8988T (cell line): ENCODE results near the gene RALGAPA1.
"Not testable (repeated sequence)": the region's sequence is repeated elsewhere in the genome, so short reads cannot be mapped to it uniquely, and the experiment has no call there.

ENCODE experiments used
- DNase-seq: peaks from one replicate; pipeline ENCODE4 v3.0.0; 2011

The RALGAPA1 gene

GRCh38 chr14:35821564-35822411, 12.7 kb upstream of the RALGAPA1 start:
- DNase-seq = peak; percentile 33

DNA sequence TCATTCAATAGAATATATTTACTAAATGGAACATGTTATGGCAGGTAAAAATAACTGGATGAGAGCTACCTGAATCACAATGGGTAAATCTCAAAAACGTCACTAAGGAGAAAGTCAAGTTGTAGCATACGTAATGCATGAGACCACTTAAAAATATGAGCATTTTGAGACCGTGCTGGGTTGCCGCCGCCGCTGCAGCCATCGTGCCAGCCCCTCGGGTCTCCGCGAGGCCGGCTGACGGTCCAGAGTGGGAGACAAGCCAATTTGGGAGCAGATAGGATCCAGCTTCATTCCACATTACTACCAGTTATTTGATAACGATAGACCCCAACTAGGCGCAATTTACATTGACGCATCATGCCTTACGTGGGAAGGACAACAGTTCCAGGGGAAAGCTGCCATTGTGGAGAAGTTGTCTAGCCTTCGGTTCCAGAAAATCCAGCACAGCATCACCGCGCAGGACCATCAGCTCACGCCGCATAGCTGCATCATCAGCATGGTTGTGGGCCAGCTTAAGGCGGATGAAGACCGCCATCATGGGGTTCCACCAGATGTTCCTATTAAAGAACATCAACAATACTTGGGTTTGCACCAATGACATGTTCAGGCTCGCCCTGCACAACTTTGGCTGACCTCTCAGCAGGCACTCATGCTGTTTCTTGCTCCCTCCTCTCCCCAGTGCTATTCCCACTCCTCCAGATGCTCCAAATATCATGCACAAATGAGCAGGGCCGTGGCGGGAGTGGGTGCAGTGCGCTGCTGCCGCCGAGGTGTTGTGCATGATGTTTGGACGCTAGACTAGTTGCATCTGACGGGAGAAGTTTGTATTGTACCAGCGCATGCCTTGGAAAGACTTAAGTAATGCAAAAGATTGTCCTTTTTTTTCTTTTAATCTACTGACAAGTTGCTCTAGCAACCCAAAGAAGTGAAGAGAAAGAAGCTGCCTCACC, 10.8 kb upstream of the RALGAPA1 start:
- no peak for DNase-seq

DNA sequence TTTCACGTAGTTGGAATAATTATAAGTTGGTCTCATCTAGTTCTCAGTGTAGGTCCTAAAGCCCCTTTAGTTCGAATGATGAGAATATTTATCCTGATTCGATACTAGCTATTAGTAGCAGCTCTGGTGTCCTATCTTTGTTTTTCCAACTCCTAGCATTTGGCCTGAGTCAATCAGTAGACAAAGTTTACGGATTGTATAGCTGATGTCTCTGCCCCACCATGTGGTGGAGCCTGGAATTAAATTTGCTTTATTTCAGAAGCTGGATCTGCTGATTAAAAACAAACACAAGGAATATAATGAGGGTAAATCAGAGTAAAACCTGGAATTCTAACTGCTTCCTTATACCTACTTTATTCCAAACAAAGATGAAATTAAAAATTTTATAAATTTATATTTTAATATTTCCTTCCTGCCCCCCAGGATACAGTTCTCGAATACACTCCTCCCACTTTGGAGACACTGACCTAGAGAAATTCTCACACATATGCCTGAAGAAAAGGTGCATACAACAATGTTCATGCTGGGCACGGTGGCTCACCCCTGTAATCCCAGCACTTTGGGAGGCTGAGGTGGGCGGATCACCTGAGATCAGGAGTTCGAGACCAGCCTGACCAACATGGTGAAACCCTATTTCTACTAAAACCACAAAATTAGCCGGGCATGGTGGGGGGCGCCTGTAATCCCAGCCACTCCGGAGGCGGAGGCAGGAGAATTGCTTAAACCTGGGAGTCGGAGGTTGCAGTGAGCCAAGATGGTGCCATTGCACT, 9.4 kb upstream of the RALGAPA1 start:
- DNase-seq = peak; percentile 33

DNA sequence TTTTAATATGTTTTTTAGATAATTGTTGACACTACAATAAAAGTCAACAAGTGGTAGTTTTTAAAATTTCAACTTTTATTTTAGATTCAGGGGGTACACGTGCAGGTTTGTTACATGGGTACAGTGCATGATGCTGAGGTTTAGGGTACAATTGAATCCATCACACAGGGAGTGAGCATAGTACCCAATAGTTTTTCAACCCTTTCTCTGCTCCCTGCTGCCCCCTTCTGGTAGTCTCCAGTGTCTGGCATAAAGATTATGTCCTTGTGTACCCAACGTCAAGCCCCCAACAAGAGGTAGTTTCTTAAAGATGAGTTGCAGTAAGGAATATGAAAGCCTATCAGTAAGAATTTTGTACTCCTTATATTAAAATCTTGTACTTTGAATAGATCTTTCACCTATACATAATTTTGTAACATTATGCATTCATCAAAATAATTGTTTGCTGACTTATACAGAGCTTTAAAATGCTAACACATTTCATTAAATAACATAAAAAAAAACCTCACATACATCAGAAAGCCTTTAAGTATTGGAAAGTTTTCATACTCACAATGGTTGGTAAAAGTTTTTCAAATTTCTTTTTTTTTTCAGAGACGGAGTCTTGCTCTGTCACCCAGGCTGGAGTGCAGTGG, 5.4 kb upstream of the RALGAPA1 start:
- DNase-seq = no peak

GRCh38 chr14:35810963-35811362, 1.9 kb upstream of the RALGAPA1 start:
- no peak for DNase-seq

DNA sequence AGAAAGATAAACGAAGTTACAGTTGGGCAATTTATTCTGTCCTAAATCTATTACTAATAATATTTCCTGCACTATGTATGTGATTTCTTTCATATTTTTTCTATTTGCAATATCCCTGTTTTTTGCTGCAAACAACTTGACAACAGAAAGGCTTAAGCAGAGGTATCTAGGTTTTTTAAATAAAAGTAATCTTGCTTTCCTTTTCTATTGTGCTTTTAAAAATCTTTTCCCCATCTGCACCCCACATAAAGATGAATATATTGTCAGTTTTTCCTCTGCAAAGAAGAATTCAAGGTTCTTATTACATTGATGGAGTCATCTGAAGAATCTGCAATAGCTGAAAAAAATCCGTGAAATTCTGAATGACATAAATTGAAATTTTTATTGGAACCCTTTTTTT, 502 bp upstream of the RALGAPA1 start:
- no peak for DNase-seq

DNA sequence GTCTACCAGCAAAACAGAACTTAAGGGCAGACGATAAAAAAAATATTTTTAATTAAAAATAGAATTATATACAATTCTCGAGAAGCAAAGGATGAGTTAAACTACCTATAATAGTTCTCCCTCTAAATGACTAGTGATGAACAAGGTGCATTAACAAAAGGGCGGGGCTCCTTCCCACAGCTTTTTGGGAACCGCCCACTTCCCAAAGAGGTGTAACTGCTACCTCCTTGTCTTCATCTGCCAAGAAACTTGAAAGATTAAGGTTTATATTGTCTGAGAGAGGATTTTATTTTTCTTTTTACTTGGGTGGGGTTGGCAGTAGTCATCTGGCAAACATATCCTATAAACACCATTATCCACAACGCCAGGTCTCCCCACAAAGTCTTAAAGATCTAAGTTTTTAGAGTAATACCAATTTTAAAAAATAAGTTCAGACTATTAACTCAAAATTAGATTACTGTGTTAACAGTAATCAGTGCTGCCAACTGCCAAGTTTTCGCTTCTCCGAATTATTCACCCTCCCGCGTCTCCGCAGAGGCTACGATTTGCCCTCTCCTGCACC, 938 bp downstream of the RALGAPA1 start:
- no peak for DNase-seq

DNA sequence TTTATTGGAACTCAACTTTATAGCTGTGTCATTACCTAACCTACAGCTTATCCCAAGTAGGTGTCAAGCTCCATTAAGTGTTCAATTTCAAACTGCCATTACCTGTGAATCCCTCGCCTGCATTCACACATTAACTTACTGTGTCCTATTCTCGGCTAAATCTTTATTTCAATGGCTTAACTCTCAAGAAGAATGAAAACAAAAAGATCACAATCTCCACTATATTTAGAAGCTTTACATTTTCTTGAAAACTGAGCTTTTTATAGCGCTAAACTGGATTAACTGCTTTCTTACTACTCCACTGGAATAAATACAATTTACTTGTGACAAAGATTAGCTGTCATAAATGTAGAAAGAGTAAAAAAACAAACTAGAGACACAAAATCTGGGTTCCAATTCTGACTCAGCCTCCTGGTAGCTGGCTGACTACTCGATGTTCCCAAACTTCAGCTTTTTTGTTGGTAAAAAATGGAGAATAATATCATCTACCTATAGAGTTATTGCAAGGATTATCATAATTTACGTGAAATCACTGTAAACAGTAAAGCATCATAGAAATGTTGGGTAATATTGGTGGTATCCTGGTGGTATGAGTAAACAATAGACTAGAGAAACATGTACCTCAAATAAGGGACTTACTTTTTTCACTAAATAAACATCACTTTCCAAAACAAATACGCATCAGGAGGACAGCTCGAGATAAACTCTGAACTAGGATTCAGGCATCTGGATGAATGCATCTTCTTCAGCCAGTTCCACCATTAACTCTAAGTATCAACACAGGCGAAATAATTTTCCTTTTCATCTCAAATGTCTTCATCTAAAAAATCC, 1.7 kb downstream of the RALGAPA1 start:
- no peak for DNase-seq

- no peak for DNase-seq
These were observed 2.8 kb downstream of the RALGAPA1 start for GRCh38 chr14:35806006-35806907.

- no peak for DNase-seq
These were observed 11.3 kb downstream of the RALGAPA1 start for GRCh38 chr14:35797796-35798195.

- DNase-seq = no peak
These were observed 19.4 kb downstream of the RALGAPA1 start for GRCh38 chr14:35789651-35790050.

GRCh38 chr14:35786856-35787255, 22.2 kb downstream of the RALGAPA1 start:
- no peak for DNase-seq

- DNase-seq = no peak
These were observed 25.4 kb downstream of the RALGAPA1 start for GRCh38 chr14:35783699-35784098.

GRCh38 chr14:35779368-35779767, 29.7 kb downstream of the RALGAPA1 start:
- DNase-seq = no peak

- DNase-seq = not testable (repeated sequence)
These were observed 31.5 kb downstream of the RALGAPA1 start for GRCh38 chr14:35777550-35777949.

DNA sequence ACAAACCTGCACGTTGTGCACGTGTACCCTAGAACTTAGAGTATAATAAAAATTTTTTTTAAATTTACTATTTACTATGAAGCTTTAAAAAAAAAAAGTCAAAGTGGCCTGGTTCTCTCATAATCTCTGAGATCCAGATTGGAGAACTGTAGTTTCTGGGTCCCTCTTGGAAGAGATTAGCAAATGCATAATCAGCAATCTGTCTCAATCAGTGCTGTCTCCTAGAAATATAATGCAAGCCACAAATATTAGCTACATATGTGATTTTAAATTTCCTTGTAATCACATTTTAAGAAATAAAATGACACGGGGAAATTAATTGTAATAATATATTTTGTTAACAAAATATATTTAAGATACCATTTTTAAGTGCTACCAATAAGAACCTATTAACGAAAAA, 32.3 kb downstream of the RALGAPA1 start:
- no peak for DNase-seq

DNA sequence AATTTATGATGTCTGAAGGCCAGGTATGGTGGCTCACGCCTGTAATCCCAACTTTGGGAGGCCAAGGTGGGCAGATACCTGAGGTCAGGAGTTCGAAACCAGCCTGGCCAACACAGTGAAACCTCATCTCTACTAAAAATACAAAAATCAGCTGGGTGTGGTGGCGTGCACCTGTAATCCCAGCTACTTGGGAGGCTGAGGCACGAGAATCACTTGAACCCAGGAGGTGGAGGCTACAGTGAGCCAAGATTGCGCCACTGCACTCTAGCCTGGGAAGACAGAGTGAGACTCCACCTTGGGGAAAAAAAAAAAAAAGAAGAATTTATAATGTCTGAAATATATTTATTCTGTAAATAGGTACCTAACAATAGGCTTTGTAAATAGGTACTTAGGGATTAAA, 33.0 kb downstream of the RALGAPA1 start:
- DNase-seq = not testable (repeated sequence)

- no peak for DNase-seq
These were observed 42.4 kb downstream of the RALGAPA1 start for GRCh38 chr14:35766700-35767082.

GRCh38 chr14:35766036-35766699, 42.9 kb downstream of the RALGAPA1 start:
- no peak for DNase-seq

DNA sequence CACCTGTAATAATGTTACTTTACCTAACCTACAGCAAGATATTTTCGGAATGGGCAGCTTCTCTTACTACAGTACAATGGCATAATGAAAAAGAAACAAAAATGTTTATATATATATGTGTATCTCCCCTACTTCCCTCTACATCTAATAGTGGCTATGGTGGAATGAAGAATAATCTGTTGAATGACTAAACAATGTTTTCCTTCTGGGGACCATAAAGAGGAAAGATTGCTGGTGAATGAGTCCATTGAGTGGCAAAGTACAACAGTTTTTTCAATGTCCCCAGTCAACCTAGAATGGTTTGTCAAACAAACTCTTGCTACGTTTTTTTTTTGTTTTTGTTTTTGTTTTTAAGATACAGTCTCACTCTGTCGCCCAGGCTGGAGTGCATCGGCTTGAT, 47.2 kb downstream of the RALGAPA1 start:
- DNase-seq = no peak
